ENCODE results near the gene FERD3L. TPM values are rescaled to one million over a fixed set of nuclear protein-coding genes. Genes with fewer than 3 reads are reported as not detected.

The FERD3L gene
- total RNA-seq, 2 experiments from 2014 or later = not detected

- ATAC-seq = no peak
- H3K4me1 Mint-ChIP-seq (ENCODE audit: low read depth) = no peaks in the 10 kb centered on the region
- intact Hi-C loops (cut with micrococcal nuclease) = no loop called here
- no peak for DNase-seq
- TF ChIP-seq, protein P1, sequence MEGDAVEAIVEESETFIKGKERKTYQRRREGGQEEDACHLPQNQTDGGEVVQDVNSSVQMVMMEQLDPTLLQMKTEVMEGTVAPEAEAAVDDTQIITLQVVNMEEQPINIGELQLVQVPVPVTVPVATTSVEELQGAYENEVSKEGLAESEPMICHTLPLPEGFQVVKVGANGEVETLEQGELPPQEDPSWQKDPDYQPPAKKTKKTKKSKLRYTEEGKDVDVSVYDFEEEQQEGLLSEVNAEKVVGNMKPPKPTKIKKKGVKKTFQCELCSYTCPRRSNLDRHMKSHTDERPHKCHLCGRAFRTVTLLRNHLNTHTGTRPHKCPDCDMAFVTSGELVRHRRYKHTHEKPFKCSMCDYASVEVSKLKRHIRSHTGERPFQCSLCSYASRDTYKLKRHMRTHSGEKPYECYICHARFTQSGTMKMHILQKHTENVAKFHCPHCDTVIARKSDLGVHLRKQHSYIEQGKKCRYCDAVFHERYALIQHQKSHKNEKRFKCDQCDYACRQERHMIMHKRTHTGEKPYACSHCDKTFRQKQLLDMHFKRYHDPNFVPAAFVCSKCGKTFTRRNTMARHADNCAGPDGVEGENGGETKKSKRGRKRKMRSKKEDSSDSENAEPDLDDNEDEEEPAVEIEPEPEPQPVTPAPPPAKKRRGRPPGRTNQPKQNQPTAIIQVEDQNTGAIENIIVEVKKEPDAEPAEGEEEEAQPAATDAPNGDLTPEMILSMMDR (IDR thresholded peaks at IDR 0.05) = no peak
- peaks cover 5% of the 10 kb centered on the region for H3K9me3 Mint-ChIP-seq
- peaks cover 71% of the 10 kb centered on the region for H3K27me3 Mint-ChIP-seq
- H3K27ac Mint-ChIP-seq = no peak overlapping the region
- H3K36me3 Mint-ChIP-seq (ENCODE audit: low read depth) = no peaks in the 10 kb centered on the region
- ChIA-PET CTCF (interaction anchor here (0.7 kb wide), 2 partner anchors 515 to 534 kb away, joined by 3 read pairs; no protein-coding TSS in a partner anchor), POLR2A (no interaction called here)
- H3K4me3 Mint-ChIP-seq = no peak overlapping the region
Measured at GRCh38 chr7:19106241-19107080, 38.8 kb downstream of the FERD3L start.

DNA sequence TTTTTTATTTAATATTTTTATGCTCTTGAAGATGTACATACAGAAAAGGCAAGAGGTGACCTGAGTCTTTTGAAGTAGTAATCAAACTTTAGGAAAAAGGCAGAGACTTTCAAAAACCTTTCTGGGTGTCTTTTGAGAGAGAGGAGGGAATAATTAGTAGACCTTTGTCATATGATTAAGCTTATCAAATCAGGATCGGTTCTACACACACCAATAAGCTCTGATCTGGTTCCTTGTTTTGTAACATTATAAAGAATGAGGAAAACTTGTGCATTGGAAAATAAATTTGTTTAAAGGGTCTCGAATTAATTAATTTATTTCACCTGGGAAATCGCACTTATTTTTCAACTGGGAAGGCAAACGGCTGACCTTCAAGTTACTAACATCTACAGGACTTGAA, 39.7 kb downstream of the FERD3L start:
- ChIA-PET POLR2A (no interaction called here), CTCF (no interaction called here)
- Mint-ChIP-seq H3K27me3 (peaks cover 62% of the 10 kb centered on the region), H3K27ac (no peak overlapping the region), H3K36me3 (ENCODE audit: low read depth) (no peaks in the 10 kb centered on the region), H3K4me1 (ENCODE audit: low read depth) (no peaks in the 10 kb centered on the region), H3K4me3 (no peak overlapping the region), H3K9me3 (peaks cover 5% of the 10 kb centered on the region)
- TF ChIP-seq, protein P1 (IDR thresholded peaks at IDR 0.05) = no peak
- no peak for ATAC-seq
- no peak for DNase-seq
- intact Hi-C loops (cut with micrococcal nuclease) = no loop called here

DNA sequence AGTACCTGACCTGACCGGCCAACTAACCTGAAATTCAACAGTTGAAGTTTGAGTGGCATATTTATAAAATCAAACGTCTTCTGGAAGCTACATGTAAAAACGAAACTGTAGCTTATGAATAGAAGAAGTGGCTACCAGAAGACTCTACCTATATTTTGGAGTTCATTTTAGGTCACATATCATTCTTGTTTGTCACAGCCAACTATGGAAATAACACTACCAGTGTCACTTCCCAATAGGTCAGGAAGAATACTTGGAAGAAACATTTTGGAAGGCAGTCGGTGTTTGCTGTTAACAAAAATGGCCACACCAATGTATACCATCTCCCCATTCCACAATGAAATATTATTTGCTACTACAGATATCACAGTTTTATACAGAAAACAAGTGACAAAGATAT, 40.4 kb downstream of the FERD3L start:
- no peak overlapping the region for H3K4me3 Mint-ChIP-seq
- intact Hi-C loops (cut with micrococcal nuclease) = no loop called here
- H3K27me3 Mint-ChIP-seq = peaks cover 55% of the 10 kb centered on the region
- ChIA-PET POLR2A (no interaction called here), CTCF (no interaction called here)
- H3K4me1 Mint-ChIP-seq (ENCODE audit: low read depth) = no peaks in the 10 kb centered on the region
- no peak for ATAC-seq
- TF ChIP-seq, protein P1 (IDR thresholded peaks at IDR 0.05) = no peak
- peaks cover 3% of the 10 kb centered on the region for H3K9me3 Mint-ChIP-seq
- no peaks in the 10 kb centered on the region for H3K36me3 Mint-ChIP-seq (ENCODE audit: low read depth)
- no peak overlapping the region for H3K27ac Mint-ChIP-seq
- DNase-seq = no peak

- TF ChIP-seq, protein P1 (IDR thresholded peaks at IDR 0.05) = no peak
- peaks cover 3% of the 10 kb centered on the region for H3K9me3 Mint-ChIP-seq
- no peak for ATAC-seq
- ChIA-PET CTCF (no interaction called here), POLR2A (no interaction called here)
- no peak overlapping the region for H3K4me3 Mint-ChIP-seq
- no peaks in the 10 kb centered on the region for H3K4me1 Mint-ChIP-seq (ENCODE audit: low read depth)
- intact Hi-C loops (cut with micrococcal nuclease) = no loop called here
- peaks cover 36% of the 10 kb centered on the region for H3K27me3 Mint-ChIP-seq
- no peaks in the 10 kb centered on the region for H3K36me3 Mint-ChIP-seq (ENCODE audit: low read depth)
- DNase-seq = no peak
- H3K27ac Mint-ChIP-seq = no peak overlapping the region
Measured at GRCh38 chr7:19102884-19103283, 42.3 kb downstream of the FERD3L start.

- intact Hi-C loops (cut with micrococcal nuclease) = no loop called here
- ChIA-PET CTCF (no interaction called here), POLR2A (no interaction called here)
- no peak overlapping the region for H3K4me3 Mint-ChIP-seq
- H3K36me3 Mint-ChIP-seq (ENCODE audit: low read depth) = no peaks in the 10 kb centered on the region
- no peaks in the 10 kb centered on the region for H3K9me3 Mint-ChIP-seq
- H3K4me1 Mint-ChIP-seq (ENCODE audit: low read depth) = no peaks in the 10 kb centered on the region
- no peak overlapping the region for H3K27ac Mint-ChIP-seq
- ATAC-seq (no peak), DNase-seq (no peak)
- TF ChIP-seq, protein P1 (IDR thresholded peaks at IDR 0.05) = no peak
- H3K27me3 Mint-ChIP-seq = peaks cover 26% of the 10 kb centered on the region
Measured at GRCh38 chr7:19101909-19102308, 43.3 kb downstream of the FERD3L start.
